ENCODE measurements around the gene PTCD1.

PTCD1 gene

DNA sequence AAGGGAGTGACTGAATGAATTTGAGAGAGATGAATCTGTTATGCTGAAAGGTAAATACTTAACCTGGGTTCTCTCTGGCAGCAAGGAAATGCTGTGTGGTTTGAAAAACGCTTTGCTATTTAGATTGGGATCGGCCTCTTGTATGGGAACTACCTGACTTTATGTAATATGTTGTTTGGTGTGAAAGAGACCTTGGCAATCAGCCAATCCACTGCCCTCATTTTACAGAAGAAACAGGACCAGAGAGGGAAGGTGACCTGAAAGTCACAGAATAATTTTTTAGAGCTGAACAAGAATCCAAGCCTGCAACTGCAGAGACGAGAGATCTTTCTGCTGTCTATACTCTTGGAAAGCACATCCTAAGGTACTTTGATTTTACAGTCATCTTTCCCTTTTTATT lies 28.8 kb downstream of the PTCD1 start:
- no peak for DNase-seq (ENCODE audit: insufficient read length, low spot score)
- FAIRE-seq = no peak

DNA sequence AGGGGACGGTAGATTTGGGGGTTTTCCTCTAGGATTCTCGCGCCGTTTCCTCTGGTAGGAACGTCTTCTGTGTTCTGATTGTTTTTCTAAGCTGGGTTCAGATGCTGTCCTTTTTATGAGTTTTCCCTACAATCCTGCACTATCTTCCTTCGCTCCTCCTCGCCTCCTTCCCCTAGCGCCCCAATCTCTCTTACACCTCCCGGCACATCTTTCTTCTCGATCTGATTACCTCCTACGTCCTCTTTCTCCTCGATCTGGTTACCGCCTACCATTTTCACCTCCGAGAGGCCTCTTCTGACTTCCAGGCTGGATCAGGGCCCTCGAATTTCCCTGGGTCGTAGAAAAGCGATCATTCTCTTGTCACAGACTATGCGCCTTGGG lies 29.4 kb downstream of the PTCD1 start:
- DNase-seq (ENCODE audit: insufficient read length, low spot score) (no peak), FAIRE-seq (no peak)

DNA sequence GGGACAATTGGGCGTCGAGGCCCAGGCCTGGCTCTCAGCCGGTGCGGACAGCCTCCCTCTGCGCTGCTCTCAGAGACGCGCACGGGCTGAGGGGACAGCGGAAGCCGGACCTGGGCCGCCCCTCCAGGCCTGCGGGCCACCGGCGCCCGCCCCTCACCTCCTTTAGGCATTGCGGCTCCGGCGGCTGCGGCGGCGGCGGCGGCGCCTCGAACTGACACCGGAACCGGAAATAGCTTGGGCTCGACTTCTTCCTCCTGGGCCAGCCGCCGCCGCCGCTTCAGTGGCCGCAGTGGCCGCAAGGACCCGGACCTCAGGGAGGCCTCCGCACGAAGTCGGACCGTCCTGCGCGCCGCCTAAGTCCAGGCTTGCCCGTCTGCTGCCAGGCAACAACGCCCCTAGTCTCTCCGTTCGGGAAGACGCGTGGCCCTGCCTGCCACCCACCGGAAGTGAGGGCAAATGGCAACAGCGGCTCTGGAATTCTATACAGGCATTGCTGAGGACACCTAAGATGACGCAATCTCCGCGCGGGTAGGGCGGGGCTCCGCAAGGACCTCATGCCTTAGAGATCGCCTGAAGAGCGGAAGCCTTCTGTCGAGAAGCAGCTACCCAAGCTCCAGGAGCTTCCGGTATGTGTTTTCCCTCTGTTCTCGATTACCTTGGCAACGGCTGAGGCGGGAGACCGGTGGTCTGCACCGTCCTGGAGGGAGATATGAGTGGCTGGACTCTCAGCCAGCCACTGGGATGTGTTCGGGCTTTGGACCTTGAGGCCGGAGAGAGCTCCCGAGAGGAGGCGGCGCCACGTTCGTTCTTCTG lies 30.0 kb downstream of the PTCD1 start, which contains the start of the genes BUD31 and PDAP1:
TSS of gene BUD31 (plus strand) at position 591 of the 813 bp plus-strand sequence. CDS start 2,124 bp downstream, outside the sequence.
TSS of gene PDAP1 (minus strand) at position 219 of the 813 bp plus-strand sequence. CDS start at position 170, 49 bp downstream.
- peak; percentile 89 for DNase-seq (ENCODE audit: insufficient read length, low spot score)
- no peak for FAIRE-seq

DNA sequence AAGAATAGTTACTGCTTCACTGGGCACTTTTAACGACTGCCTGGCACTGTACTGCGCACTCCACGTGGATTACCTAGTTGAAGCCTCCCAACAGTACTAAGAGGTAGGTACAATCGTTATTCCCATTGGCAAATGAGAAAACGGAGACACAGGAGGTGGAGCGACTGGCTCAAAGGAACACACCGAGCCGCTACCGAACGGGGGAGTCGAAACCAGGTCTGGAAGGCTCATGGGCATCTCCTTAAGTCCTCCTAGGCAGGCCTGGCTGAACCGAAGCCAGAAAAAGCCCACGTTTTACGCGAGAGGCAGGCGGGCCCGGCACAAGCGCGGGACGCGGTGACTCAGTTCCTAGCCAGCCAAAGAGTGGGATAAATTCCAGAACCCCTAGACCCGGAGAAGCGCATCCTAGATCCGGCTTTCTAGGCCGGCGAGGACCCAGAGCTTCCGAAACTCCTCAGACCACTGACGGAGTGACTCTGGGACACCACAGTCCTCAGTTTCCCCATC lies 30.7 kb downstream of the PTCD1 start:
- no peak for FAIRE-seq
- DNase-seq (ENCODE audit: insufficient read length, low spot score) = peak; percentile 19

DNA sequence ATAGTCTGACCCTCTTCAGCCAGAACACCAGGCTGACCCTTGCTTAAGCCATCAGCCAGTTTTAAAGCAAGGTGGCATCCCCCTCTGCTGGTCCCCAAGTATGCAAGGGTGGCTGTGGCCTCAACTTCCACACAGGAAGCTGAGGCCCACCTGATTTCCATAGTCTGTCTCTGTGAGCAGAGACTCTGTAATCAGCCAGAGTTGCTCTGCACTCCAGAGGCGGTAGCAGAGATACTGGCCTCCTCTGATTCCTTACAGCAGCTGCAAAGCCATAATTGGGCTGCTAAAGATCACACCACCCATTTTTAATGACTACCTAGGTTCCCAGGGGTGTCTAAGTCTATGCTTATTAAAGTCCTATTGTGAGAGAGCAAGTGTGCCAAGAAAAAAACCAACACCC lies 32.0 kb downstream of the PTCD1 start:
- no peak for FAIRE-seq
- no peak for DNase-seq (ENCODE audit: insufficient read length, low spot score)

DNA sequence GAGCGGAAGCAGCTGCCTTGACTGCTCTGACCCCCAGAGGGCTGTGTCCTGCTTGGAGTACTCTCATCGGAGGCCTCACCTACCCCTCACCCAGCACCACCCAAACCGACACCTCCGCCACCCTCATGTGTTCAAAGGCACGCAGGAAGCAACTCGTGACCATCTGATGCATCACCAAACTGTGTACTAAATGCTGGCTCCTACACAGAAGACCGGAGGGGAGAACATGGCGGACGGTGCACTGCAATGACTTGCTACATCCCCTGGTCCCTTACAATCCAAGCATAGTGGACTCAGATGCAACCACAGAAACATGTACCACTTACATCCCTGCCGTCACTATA lies 33.6 kb downstream of the PTCD1 start:
- no peak for FAIRE-seq
- DNase-seq (ENCODE audit: insufficient read length, low spot score) = no peak

DNA sequence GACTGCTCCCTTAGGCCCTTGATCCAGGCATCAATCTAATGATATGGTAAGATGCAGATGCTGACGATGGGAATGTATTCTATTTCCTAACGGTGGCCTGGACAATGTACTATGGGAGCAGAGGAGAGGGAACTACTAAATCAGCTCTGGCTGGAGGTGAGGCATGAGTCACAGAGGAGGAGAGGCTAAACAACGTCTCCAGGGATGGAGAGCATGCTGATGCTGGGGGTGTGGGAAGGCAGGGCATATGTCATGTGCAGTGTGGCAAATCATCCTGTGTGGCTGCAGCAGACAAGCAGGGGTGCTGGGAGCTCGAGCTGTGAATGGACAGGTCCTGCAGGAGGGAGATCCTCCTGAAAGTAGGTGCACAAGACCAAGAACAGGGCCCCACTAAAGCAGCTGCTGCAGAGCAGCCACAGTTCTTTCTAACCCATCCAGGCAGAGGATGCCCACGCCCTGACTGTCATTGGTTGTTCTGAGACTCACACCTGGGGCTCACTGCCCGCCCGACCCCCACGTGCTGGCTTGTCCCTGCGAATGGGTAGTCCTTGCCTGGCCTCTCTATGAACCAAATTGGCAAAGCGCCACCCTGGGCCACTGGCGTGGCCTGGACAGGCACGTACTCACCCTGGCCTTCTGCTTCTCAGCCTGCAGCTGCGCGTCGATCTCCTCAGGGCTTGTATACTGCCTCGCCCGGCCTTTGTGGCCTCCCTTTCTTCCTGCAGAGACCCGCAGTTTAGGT lies 34.2 kb downstream of the PTCD1 start:
- FAIRE-seq (no peak), DNase-seq (ENCODE audit: insufficient read length, low spot score) (no peak)

DNA sequence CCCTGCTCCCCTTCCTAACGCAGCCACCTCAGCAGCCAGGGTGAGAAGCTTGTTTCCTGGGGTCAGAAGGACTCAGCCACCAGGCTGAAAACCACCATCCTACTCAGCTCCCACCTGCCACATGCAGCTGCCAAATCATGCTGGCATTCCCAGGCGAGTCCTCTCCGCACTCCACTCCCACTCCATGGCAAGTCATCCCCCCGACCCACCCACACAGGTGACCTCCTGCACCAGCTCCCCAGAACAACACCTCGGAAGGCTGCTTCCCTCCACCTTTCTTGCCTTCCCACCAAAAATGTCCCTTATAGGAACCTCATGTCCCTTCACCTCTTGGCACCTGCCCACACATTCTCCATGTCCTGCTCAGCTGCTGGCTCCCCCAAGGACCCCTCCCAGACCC lies 34.8 kb downstream of the PTCD1 start:
- FAIRE-seq (no peak), DNase-seq (ENCODE audit: insufficient read length, low spot score) (no peak)

DNA sequence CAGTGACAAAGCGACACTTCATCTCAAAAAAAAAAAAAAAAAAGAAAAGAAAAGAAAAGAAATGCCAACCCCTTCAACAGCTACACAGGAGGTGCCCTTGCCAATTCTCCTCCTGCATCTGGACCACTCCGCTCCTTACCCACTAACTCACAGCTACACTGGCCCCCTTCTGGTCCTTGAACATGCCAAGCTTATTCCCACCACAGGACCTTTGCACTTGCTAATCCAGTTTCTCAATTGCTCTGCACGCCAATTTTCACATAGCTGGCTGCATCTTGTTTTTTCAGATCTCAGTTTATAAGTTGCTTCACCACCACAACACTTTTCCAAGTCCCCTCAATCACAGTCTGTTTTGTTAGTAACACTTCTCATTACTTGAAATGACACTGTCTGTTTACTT lies 35.7 kb downstream of the PTCD1 start:
- FAIRE-seq (no peak), DNase-seq (ENCODE audit: insufficient read length, low spot score) (no peak)

DNA sequence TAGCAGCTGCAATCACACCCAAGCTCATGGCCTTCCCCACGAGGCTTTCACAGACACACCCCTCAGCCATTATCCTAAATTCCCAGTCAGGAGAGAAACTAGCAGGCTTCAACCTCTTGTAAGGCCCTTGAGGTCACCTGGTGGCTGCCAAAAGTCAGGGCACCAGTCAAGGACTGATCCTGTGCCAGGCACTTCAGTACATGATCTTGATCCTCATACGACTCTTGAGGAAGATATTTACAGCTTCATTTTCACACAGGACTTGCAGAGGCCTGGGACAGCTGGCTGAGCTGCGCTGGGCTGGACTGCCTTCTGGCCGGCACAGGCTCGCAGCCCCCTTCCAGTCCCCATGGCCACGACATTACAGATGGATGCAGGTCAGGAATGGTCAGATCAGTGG lies 39.0 kb downstream of the PTCD1 start:
- FAIRE-seq = no peak
- DNase-seq (ENCODE audit: insufficient read length, low spot score) = no peak

DNA sequence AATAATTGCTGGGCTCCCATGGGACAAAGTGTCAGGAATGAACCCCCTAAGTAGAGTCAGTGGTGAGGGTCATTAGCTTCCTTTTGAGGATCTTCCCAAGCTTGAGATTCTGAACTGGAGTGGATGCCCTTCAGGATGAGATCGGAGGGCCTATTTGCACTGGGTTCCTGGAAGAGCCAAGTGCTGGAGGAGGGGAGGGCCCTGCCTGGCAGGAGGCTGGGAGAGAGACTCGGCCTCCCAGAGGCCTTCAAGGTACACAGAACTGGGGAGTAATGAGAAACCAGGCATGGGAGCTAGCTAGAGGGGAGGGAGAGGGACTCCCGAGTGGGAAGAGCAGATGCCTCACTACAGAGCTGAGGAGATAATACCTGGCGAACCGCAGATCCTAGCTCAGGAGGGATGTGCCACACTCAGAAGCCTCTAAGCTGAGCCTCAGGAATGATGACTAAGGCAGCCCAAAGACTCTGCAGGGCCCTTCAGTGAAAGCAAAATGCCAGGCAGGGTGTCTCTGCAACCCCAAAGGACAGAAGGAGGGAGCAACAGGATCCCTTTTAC lies 39.6 kb downstream of the PTCD1 start:
- no peak for FAIRE-seq
- DNase-seq (ENCODE audit: insufficient read length, low spot score) = no peak

DNA sequence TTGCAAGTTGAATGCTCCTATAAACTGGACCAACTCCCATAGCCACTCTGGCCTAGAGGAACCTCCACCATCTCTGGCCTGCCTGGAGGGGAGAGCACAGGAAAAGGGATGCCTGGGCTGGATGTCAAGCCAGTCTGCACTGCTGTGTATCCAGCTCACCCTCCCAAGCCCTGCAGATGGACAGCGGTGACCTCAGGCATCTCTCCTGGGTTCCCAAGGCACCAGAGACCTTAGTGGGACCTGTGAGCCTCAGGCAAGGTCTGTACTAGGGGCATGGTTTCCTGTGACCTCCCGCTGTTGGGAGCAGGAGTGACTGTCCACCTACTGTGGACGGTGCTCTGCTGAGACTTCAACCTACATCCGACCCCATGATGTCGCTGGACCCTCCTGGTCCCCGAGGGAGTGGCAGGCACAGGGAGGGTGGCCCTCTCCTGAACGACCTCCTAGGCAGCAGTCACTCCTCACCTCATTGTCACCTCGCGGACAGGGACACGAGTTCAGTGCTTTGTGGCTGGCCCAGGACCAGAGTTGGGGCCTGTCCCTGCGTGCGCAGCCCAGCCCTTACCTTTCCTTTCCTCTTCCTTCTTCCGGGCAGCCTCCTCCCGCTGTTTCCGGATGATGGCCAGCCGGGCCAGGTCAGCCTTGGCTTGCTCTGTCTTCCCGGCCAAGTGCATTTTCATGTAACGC lies 41.2 kb downstream of the PTCD1 start:
- FAIRE-seq (no peak), DNase-seq (ENCODE audit: insufficient read length, low spot score) (no peak)

DNA sequence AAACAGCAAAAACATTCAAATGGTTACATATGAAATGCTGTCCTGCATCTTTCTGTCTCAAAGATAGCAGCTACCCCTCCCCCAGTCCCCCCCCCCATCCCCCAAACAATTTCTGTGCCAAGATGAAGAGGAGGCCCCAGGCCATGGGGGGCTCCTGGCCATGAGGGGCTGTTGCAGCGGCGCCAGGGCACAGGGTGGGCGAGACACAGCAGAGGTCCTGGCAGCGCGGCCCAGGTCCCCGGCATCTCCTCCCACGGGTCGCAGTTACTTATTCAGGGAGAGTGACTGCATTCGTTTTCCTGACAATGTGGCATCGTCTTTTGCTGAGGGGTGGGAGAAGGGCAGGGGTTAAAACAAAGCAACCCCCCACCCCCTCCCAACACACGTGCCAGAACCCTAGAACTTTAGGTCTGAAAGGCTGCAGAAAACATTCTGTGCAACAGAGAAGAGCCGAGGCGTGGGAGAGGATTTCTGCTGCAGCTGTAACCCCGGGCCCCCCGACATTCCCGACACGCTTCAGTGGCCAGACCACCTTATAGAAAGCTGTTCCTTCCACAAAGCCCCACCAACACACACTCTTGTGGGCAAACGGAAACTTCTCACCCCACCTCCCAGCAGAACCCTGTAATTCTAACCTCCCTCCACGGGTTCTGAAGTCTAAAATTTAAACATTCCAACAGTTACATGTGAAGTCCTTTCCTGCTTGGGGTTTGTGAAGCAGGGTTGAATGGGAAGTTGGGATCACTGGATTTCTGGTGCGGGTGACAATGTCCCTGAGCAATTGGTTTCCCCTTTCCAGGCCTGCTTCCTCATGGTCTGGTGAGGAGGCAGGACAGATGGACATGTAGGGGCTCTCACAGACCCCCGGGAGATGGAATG lies 41.9 kb downstream of the PTCD1 start:
- FAIRE-seq (no peak), DNase-seq (ENCODE audit: insufficient read length, low spot score) (no peak)

DNA sequence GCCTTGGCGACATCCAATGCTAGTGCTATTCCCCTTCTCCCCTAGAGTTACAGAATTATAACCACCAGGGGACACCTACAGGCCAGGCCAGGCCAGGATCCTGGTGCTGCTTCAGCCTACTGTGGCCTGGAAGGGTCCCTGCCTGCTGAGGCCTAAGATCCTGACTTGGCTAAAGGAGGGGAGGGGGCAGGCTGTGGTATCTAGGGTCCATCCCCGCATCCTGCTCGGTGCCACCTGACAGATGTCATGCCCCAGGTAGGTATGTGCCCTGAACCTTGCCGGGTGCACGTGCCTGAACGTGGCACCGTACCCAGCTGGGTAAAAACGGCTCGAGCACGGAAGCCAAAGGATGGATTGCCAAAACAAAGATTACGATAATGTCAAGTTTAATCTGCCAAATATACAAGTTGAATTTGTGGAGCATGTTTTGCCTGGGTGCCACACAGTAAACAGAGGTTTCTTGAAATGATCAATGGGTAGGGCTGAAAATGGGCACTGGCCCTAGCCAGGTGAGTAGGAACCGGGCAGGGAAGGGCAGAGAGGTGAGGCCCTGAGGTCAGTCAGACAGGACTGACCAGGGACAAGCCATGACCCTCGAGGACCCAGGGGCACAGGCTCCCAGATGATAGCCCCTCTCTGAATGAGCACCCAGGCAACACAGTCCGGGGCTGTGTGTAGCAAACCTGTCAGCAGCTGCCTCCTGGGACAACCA lies 42.8 kb downstream of the PTCD1 start:
- DNase-seq (ENCODE audit: insufficient read length, low spot score) (no peak), FAIRE-seq (no peak)

DNA sequence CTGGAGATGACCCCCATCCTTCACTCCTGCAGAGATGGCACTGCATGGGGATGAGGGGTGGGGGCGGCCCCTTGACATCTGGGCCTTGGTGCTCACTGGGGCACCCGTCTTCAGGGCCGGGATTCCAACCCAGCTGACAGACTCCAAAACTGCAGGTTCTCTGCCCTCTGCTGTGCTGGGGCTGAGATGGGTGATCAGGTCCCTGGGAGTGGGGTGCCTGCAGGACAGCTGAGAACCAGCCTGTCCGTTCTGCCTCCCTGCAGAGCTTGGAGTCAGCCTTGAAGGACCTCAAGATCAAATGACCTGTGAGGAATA lies 44.5 kb downstream of the PTCD1 start:
- no peak for FAIRE-seq
- DNase-seq (ENCODE audit: insufficient read length, low spot score) = no peak

DNA sequence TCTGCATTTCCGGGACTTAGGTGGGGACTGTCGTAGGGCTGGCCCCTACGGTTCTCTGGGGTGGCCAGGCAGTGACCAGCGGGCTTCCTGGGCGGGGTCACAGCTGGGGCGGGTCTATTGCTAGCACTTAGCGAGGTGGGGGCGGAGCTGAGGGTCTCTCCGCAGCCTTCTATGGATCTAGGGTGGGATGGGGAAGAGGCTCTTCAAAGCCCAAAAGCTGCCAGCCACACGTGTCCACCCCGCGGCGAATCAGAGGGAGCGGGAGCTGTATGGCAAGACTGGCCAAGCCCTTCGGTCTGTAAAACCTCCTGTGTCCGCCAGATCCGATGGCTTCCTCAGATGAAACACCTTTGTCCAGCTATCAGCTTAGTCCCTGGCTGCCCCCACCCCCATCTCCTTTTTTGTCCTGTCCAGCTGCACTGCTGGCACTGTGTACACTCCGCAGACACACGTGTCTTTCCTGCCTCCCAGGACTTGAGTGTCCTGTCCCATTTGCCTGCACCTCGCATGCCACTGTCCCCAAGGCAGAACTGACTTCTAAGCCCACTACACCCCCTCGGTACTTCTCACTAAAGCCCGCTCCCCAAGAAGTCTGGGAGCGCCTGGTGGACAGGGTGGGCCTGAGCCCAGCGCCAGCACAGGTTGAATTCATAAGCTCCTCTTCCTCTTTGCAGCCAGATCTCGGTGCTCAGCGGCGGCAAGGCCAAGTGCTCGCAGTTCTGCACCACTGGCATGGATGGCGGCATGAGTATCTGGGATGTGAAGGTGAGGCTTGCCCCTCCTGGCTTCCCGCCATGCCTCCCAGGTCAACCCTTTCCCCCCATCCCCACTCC lies 45.0 kb downstream of the PTCD1 start:
- DNase-seq (ENCODE audit: insufficient read length, low spot score) (no peak), FAIRE-seq (no peak)

DNA sequence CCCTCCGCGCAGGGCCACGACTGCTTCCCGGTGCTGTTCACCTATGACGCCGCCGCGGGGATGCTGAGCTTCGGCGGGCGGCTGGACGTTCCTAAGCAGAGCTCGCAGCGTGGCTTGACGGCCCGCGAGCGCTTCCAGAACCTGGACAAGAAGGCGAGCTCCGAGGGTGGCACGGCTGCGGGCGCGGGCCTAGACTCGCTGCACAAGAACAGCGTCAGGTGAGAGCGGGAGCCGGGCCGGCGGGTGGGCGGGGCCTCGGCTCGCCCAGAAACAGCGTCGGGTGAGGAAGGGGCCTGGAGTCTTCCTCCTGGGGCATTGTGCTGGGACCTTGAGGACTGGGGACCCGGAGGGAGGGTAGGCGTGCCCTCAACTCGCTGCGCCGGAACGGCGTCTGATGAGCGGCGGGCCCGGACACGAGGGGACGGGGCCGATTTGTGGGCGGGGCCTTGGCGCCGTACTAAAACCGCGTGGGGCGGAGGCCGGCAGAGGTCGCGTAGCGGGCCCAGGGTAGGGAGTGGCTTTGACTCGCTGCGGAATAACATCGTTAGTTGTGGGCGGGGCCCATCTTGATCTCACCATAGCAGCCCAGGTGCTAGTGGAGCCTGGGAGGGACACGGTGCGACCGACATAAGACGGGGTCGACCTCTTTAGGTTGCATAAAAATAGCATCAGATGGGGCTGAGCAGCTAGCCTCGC lies 45.8 kb downstream of the PTCD1 start:
- no peak for DNase-seq (ENCODE audit: insufficient read length, low spot score)
- FAIRE-seq = no peak

DNA sequence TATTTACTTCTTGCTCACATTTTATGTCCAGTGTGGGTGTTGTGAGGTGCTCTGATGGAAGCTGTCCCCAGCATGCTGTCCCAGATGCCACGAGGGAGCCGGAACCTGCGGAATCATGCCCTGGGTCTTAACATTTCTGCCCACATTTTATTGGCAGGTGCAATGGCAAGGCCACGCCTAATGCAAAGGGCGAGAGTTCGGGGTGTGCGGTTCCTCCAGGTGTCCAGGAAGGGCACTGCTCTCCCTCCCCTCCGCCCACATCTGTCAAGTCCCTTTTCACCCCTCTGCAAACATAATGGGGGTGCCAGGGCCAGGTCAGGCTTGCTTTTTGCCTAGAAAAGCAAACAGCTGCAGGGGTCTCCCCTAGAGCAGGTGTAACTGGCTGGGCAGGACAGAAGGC lies 46.6 kb downstream of the PTCD1 start:
- DNase-seq (ENCODE audit: insufficient read length, low spot score) (no peak), FAIRE-seq (no peak)
